IMR-90 (cell line): ENCODE measurements around the gene S1PR3. TPM values are rescaled to one million over a fixed set of nuclear protein-coding genes. Genes with fewer than 3 reads are reported as not detected.

Source experiments
- ATAC-seq: fragments of 200-7000 bp; cut with Tn5 transposase; 2 replicates; pipeline ENCODE4 v1.9.1; 2020; ENCODE audit warnings: low read depth, mild to moderate bottlenecking, moderate library complexity
- BruUV-seq: library from RNA; stranded (reverse); fragments of 400-500 nt; replicated peaks from 2 replicates; lab custom pipeline; 2021; lab: Mats Ljungman, UMichigan
- CTCF ChIA-PET: fragments of 300-600 bp; formaldehyde crosslinking; extraction: SDS; loops from one replicate; lab custom pipeline; 2021; ENCODE audit warnings: antibody characterized with exemption; lab: Yijun Ruan, JAX
- POLR2A ChIA-PET: fragments of 300-600 bp; sonication (Branson Sonifier 250); formaldehyde crosslinking; loops from one replicate; lab custom pipeline; 2022; ENCODE audit warnings: antibody characterized with exemption; ENCODE audit not compliant: unreplicated experiment; lab: Charles Lee
- DNase-seq: peaks from one replicate; pipeline ENCODE4 v3.0.0; 2013
- H2AFZ ChIP-seq: replicated peaks from 2 replicates; pipeline ENCODE3; 2013; ENCODE audit warnings: low read length, mild to moderate bottlenecking; ENCODE audit not compliant: poor library complexity
- H2AK5ac ChIP-seq: 2 replicates; pipeline ENCODE4 v1.6.1; 2013; ENCODE audit warnings: low read depth, low read length, inconsistent platforms
- H2AK9ac ChIP-seq: replicated peaks from 2 replicates; pipeline ENCODE3; 2013; ENCODE audit warnings: mild to moderate bottlenecking, low read depth, low read length, moderate library complexity; ENCODE audit not compliant: poor library complexity
- H2BK120ac ChIP-seq: 2 replicates; pipeline ENCODE4 v1.6.1; 2013; ENCODE audit warnings: low read depth, low read length, inconsistent platforms
- H2BK15ac ChIP-seq: 3 replicates; pipeline ENCODE4 v1.6.1; 2013; ENCODE audit warnings: low read depth, low read length, inconsistent platforms
- H2BK20ac ChIP-seq: 2 replicates; pipeline ENCODE4 v1.6.1; 2013; ENCODE audit warnings: low read depth, mild to moderate bottlenecking, inconsistent platforms, low read length, moderate library complexity
- H2BK5ac ChIP-seq: 2 replicates; pipeline ENCODE4 v1.6.1; 2013; ENCODE audit warnings: mild to moderate bottlenecking, low read depth, low read length, inconsistent platforms; ENCODE audit not compliant: poor library complexity, severe bottlenecking
- H3K14ac ChIP-seq: replicated peaks from 2 replicates; pipeline ENCODE4 v1.6.1; 2013; ENCODE audit warnings: low read depth, low read length, inconsistent platforms
- H3K18ac ChIP-seq: 2 replicates; pipeline ENCODE4 v1.6.1; 2013; ENCODE audit warnings: low read depth, low read length, control low read depth
- H3K23ac ChIP-seq: 2 replicates; pipeline ENCODE4 v1.6.1; 2013; ENCODE audit warnings: low read depth, low read length, inconsistent platforms
- H3K27ac ChIP-seq: 2 replicates; pipeline ENCODE4 v1.5.1; 2013; ENCODE audit warnings: mild to moderate bottlenecking, control low read depth, low read length; ENCODE audit not compliant: insufficient read depth
- H3K27me3 ChIP-seq: 2 replicates; pipeline ENCODE4 v1.6.1; 2013; ENCODE audit warnings: low read length; ENCODE audit not compliant: control insufficient read depth, insufficient read depth
- H3K36me3 ChIP-seq: 2 replicates; pipeline ENCODE4 v1.6.1; 2013; ENCODE audit warnings: low read length, mixed read lengths; ENCODE audit not compliant: control insufficient read depth, insufficient read depth
- H3K4ac ChIP-seq: 2 replicates; pipeline ENCODE4 v1.6.1; 2013; ENCODE audit warnings: low read depth, low read length, inconsistent platforms
- H3K4me1 ChIP-seq: 2 replicates; pipeline ENCODE4 v1.6.1; 2013; ENCODE audit warnings: low read length, mixed read lengths; ENCODE audit not compliant: control insufficient read depth, insufficient read depth
- H3K4me2 ChIP-seq: 2 replicates; pipeline ENCODE4 v1.6.1; 2013; ENCODE audit warnings: low read depth, mild to moderate bottlenecking, control low read depth, low read length, moderate library complexity
- H3K4me3 ChIP-seq: 2 replicates; pipeline ENCODE4 v1.5.1; 2013; ENCODE audit warnings: low read depth, mild to moderate bottlenecking, control low read depth, low read length, moderate library complexity; ENCODE audit not compliant: insufficient read depth
- H3K56ac ChIP-seq: 2 replicates; pipeline ENCODE4 v1.6.1; 2013; ENCODE audit warnings: low read length, inconsistent platforms; ENCODE audit not compliant: insufficient read depth; ENCODE audit errors: extremely low read depth
- H3K79me1 ChIP-seq, 2 experiments: 2 replicates each; pipeline ENCODE4 v1.6.1; 2013; ENCODE audit warnings: low read length in 2 of 2, inconsistent platforms in 1 of 2, low read depth in 1 of 2
- H3K9ac ChIP-seq: 2 replicates; pipeline ENCODE4 v1.6.1; 2013; ENCODE audit warnings: low read depth, low read length, control low read depth
- H3K9me1 ChIP-seq: 2 replicates; pipeline ENCODE4 v1.6.1; 2013; ENCODE audit warnings: low read length, inconsistent platforms; ENCODE audit not compliant: insufficient read depth
- H3K9me3 ChIP-seq: 2 replicates; pipeline ENCODE4 v1.6.1; 2013; ENCODE audit warnings: low read length; ENCODE audit not compliant: control insufficient read depth, insufficient read depth
- H4K20me1 ChIP-seq: 2 replicates; pipeline ENCODE4 v1.6.1; 2013; ENCODE audit warnings: low read length, inconsistent platforms; ENCODE audit not compliant: insufficient read depth
- H4K5ac ChIP-seq: 2 replicates; pipeline ENCODE4 v1.6.1; 2013; ENCODE audit warnings: mild to moderate bottlenecking, low read depth, low read length, control low read depth
- H4K8ac ChIP-seq, 2 experiments: 2 replicates each; pipeline ENCODE4 v1.6.1; 2013; ENCODE audit warnings: low read depth in 2 of 2, low read length in 2 of 2, control low read depth in 1 of 2, inconsistent platforms in 1 of 2
- H4K91ac ChIP-seq: 2 replicates; pipeline ENCODE4 v1.6.1; 2013; ENCODE audit warnings: low read depth, low read length, inconsistent platforms; ENCODE audit not compliant: insufficient read depth
- BHLHE40 ChIP-seq: fragments of 150-350 bp; IDR thresholded peaks from 2 replicates; pipeline ENCODE4 v1.6.1; 2016; ENCODE audit warnings: mild to moderate bottlenecking, low read depth, low read length
- CEBPB ChIP-seq: IDR thresholded peaks from 2 replicates; pipeline ENCODE4 v1.6.1; 2012; ENCODE audit warnings: low read depth, low read length, improper control_type of control experiment
- CTCF ChIP-seq: conservative IDR thresholded peaks from 2 replicates; pipeline ENCODE4 v1.5.1; 2012; ENCODE audit warnings: mild to moderate bottlenecking, low read depth, low read length, improper control_type of control experiment
- FOS ChIP-seq: fragments of 150-350 bp; IDR thresholded peaks from 2 replicates; pipeline ENCODE4 v1.6.1; 2016; ENCODE audit warnings: low read depth, low read length
- MAZ ChIP-seq: IDR thresholded peaks from 2 replicates; pipeline ENCODE4 v1.6.1; 2012; ENCODE audit warnings: low read depth, mild to moderate bottlenecking, low read length, improper control_type of control experiment, moderate library complexity, borderline replicate concordance
- MXI1 ChIP-seq: IDR thresholded peaks from 2 replicates; pipeline ENCODE4 v1.6.1; 2012; ENCODE audit warnings: low read depth, mild to moderate bottlenecking, low read length, moderate library complexity, borderline replicate concordance
- NFE2L2 ChIP-seq: fragments of 150-350 bp; IDR thresholded peaks from 2 replicates; pipeline ENCODE4 v1.6.1; 2016; ENCODE audit warnings: low read depth, mild to moderate bottlenecking, low read length
- POLR2A ChIP-seq: IDR thresholded peaks from 2 replicates; pipeline ENCODE4 v1.6.1; 2012; ENCODE audit warnings: mild to moderate bottlenecking, low read depth, low read length
- RCOR1 ChIP-seq: IDR thresholded peaks from 2 replicates; pipeline ENCODE4 v1.6.1; 2012; ENCODE audit warnings: mild to moderate bottlenecking, low read length, improper control_type of control experiment; ENCODE audit not compliant: insufficient replicate concordance
- RFX5 ChIP-seq: IDR thresholded peaks from 2 replicates; pipeline ENCODE4 v1.8.0; 2012; ENCODE audit warnings: low read depth, mild to moderate bottlenecking, low read length, moderate library complexity
- USF2 ChIP-seq: fragments of 150-350 bp; IDR thresholded peaks from 2 replicates; pipeline ENCODE4 v1.6.1; 2017; ENCODE audit warnings: mild to moderate bottlenecking, antibody characterized with exemption, low read length, low read depth
- WGBS, 2 experiments: methylation state at CpG; one replicate each; pipeline versions ENCODE4 v1.1.5 to v1.1.7; 2013; ENCODE audit warnings: missing lambda C conversion rate in 2 of 2; ENCODE audit not compliant: insufficient read length in 1 of 2; ENCODE audit errors: extremely low coverage in 2 of 2; 5-methylcytosine and 5-hydroxymethylcytosine counted together
- dilution Hi-C: fragments of 300-500 bp; cut with HindIII; formaldehyde crosslinking; loops from one replicate; pipeline ENCODE4 v1.14.3; 2018; ENCODE audit warnings: low sequenced_read_pairs; ENCODE audit not compliant: unreplicated experiment
- in situ Hi-C: fragments of 300-500 bp; cut with MboI; formaldehyde crosslinking; loops from 3 replicates; pipeline ENCODE4 v1.14.3; 2019; ENCODE audit warnings: low sequenced_read_pairs, inconsistent platforms, mixed read lengths
- intact Hi-C: fragments of 100-400 bp; cut with micrococcal nuclease; formaldehyde crosslinking; loops from 2 replicates; pipeline ENCODE4 v1.10.0; 2022
- polyA plus RNA-seq, 3 experiments: library from polyadenylated mRNA; depleted of rRNA; stranded (reverse); fragments of >200 nt; gene quantifications; 2 replicates each; pipeline ENCODE4 v1.2.3, GENCODE V29; 2012; ENCODE audit warnings: low replicate concordance in 1 of 3
- total RNA-seq: library from RNA; depleted of rRNA; stranded (reverse); fragments of >200 nt; gene quantifications from 2 replicates; pipeline ENCODE4 v1.2.3, GENCODE V29; 2012
- TF ChIP-seq, protein P1 (sequence below): fragments of 150-350 bp; IDR thresholded peaks from 2 replicates; pipeline ENCODE4 v1.6.1; 2016; ENCODE audit warnings: low read depth, mild to moderate bottlenecking, low read length, moderate library complexity, borderline replicate concordance

Gene S1PR3
- total and polyA plus RNA-seq, 2 of the 4 experiments (the other 2 are of a cell fraction): 28.4 to 28.7 TPM

- Histone ChIP-seq H4K20me1 (no peaks in the 10 kb centered on the region), H3K4ac (no peak overlapping the region), H3K27ac (no peak overlapping the region), H3K9me1 (peaks cover 5% of the 10 kb centered on the region; the same call in 1 of the 2 replicates), H3K56ac (no peak overlapping the region), H3K23ac (no peak overlapping the region), H2AK5ac (no peak overlapping the region), H3K4me1 (no peaks in the 10 kb centered on the region), H4K8ac (no peak overlapping the region), H2AFZ (no peak overlapping the region), H3K79me1 (no peaks in the 10 kb centered on the region), H3K9me3 (no peaks in the 10 kb centered on the region), H4K5ac (no peak overlapping the region), H3K9ac (no peak overlapping the region), H2BK120ac (no peak overlapping the region), H4K91ac (no peak overlapping the region), H3K14ac (no peak overlapping the region), H2BK15ac (no peak overlapping the region), H3K36me3 (peaks cover 20% of the 10 kb centered on the region), H2AK9ac (no peak overlapping the region), H2BK20ac (no peak overlapping the region), H3K18ac (no peak overlapping the region), H3K27me3 (no peaks in the 10 kb centered on the region), H3K4me3 (no peak overlapping the region), H2BK5ac (no peak overlapping the region), H3K4me2 (no peak overlapping the region)
- no peak for DNase-seq
- dilution Hi-C loops (no loop called here), in situ Hi-C loops (loop anchor here (10.0 to 25.0 kb wide), 3 partner anchors 814 to 1322 kb away; partner anchors contain the start of gene CDK20), intact Hi-C loops (loop anchor here (5.0 kb wide), 1 partner anchor 168 kb away; the partner anchor contains the start of gene SHC3)
- ChIA-PET POLR2A (interaction anchor here (1.1 kb wide), 1 partner anchor 14 kb away, joined by 5 read pairs; no protein-coding TSS in a partner anchor), CTCF (interaction anchor here (1.0 kb wide), 1 partner anchor 270 kb away, joined by 4 read pairs; no protein-coding TSS in a partner anchor)
- 85% methylated on average over 2 of the region's 12 CpGs; no CpG with 5 or more reads in 1 of the 2 experiments for WGBS, 2 experiments
- ATAC-seq: peak; percentile 56
- TF ChIP-seq, protein P1, sequence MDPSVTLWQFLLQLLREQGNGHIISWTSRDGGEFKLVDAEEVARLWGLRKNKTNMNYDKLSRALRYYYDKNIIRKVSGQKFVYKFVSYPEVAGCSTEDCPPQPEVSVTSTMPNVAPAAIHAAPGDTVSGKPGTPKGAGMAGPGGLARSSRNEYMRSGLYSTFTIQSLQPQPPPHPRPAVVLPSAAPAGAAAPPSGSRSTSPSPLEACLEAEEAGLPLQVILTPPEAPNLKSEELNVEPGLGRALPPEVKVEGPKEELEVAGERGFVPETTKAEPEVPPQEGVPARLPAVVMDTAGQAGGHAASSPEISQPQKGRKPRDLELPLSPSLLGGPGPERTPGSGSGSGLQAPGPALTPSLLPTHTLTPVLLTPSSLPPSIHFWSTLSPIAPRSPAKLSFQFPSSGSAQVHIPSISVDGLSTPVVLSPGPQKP: no peak
- TF ChIP-seq BHLHE40 (no peak), MXI1 (no peak), MAZ (no peak), CTCF (no peak), RFX5 (no peak), NFE2L2 (no peak), CEBPB (no peak), POLR2A (no peak), FOS (no peak), USF2 (no peak), RCOR1 (no peak)
- no TSS peak for BruUV-seq
These were observed 17.7 kb downstream of the S1PR3 start for GRCh38 chr9:89008744-89009545.
